HFF-Myc (cell line): ENCODE measurements around the gene CDKL2.

Experiments used
- DNase-seq: peaks from one replicate; pipeline ENCODE4 v3.0.0-alpha.2; 2011; ENCODE audit warnings: low read depth; ENCODE audit errors: extremely low read depth
- H3K4me3 ChIP-seq: replicated peaks from 2 replicates; pipeline ENCODE4 v1.5.1; 2011; ENCODE audit warnings: low read depth, mild to moderate bottlenecking, control low read depth, low read length
- CTCF ChIP-seq: IDR thresholded peaks from 2 replicates; pipeline ENCODE4 v1.5.1; 2012; ENCODE audit warnings: mild to moderate bottlenecking, low read depth, low read length, control low read depth; ENCODE audit errors: missing control alignments

Gene CDKL2

GRCh38 chr4:75630174-75630936 lies at the start of gene CDKL2:
Gene CDKL2 (minus strand): TSS chr4:75630528. CDS start chr4:75625988, 4,540 bp downstream.
- no peak for TF ChIP-seq CTCF
- peak within 1 kb of the TSS; percentile 52 for H3K4me3 ChIP-seq
- DNase-seq, result no peak

GRCh38 chr4:75678965-75679364 lies 48.6 kb upstream of the CDKL2 start:
- H3K4me3 ChIP-seq, result no peak overlapping the region
- no peak for TF ChIP-seq CTCF
- DNase-seq, result no peak

GRCh38 chr4:75678473-75678872 lies 48.1 kb upstream of the CDKL2 start:
- DNase-seq, result no peak

GRCh38 chr4:75675004-75675531 lies 44.7 kb upstream of the CDKL2 start:
- DNase-seq, result no peak
- H3K4me3 ChIP-seq, result no peak overlapping the region
- TF ChIP-seq CTCF, result no peak

More at GRCh38 chr4:75678473-75678872, 48.1 kb upstream of the CDKL2 start:
- no peak overlapping the region for H3K4me3 ChIP-seq
- TF ChIP-seq CTCF, result no peak

GRCh38 chr4:75673959-75674328 lies 43.6 kb upstream of the CDKL2 start:
- TF ChIP-seq CTCF, result no peak
- DNase-seq, result no peak
- H3K4me3 ChIP-seq, result peak overlapping the region; percentile 99

GRCh38 chr4:75673027-75673958 lies 43.0 kb upstream of the CDKL2 start, which contains the start of gene G3BP2:
Gene G3BP2 (minus strand): TSS chr4:75673411. CDS start chr4:75662025, 11,386 bp downstream.
- no peak for TF ChIP-seq CTCF
- peak within 1 kb of the TSS; percentile 99 for H3K4me3 ChIP-seq
- peak; percentile 95 for DNase-seq
